ENCODE measurements around the gene COL18A1.

- no peak for TF ChIP-seq EZH2phosphoT487 (IDR thresholded peaks at IDR 0.05)
- TF ChIP-seq EZH2 (IDR thresholded peaks at IDR 0.05): no peak
Observed at GRCh38 chr21:45490049-45490731, 85.2 kb downstream of the COL18A1 start.
